Stimulated activated CD4-positive, alpha-beta T cell treated with anti-CD3 and anti-CD28 coated beads, Interleukin-4, amount 100 ng/mL, for 48 hours (primary cell): ENCODE measurements around the gene IL18RAP.

ENCODE experiments used
- DNase-seq, 2 donors: peaks; one replicate each; pipeline ENCODE4 v3.0.0-alpha.2; 2020; ENCODE audit warnings: low read depth in 2 of 2

IL18RAP gene

DNA sequence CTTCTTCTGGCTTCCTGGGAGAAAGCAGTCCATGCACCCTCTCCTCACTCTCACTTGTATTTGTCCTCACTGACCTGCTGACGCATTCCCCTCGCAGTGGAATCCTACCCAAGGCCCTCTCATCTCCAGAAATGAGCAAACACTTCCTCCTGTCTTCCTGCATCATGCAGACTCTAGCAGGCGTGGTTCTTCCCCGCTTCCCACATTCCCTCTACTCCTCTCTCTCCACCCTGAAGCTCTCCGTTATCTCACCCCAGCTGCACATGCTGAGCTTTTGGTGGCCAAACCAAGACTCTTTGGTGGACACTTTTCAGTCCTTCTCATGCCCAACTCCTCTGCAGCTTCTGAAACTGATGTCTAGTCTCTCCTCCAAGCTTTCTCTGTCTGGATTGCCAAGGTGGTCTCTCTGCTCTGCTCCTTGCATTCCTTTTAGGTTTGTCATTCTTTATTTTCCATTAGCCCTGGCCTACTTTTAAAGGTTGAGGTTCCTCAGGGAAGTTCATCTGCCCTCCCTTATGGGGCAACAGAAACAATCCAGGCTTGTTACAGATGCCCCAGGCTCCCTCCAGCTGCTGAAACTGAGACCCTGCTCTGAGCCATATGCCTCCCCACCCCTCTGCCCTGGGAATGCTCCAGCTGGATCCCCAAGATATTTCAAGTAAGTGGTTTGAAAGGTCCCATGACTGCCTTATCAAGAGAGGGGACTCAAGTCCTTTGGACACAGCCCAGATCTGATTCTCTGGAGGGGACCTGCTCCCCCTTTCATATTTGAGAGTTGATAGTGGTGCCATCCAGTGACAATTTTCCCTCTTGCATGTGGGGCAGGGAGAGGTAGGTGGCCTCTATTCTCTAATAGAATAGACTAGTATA is 835 bp upstream of the IL18RAP start:
- DNase-seq: no peak

DNA sequence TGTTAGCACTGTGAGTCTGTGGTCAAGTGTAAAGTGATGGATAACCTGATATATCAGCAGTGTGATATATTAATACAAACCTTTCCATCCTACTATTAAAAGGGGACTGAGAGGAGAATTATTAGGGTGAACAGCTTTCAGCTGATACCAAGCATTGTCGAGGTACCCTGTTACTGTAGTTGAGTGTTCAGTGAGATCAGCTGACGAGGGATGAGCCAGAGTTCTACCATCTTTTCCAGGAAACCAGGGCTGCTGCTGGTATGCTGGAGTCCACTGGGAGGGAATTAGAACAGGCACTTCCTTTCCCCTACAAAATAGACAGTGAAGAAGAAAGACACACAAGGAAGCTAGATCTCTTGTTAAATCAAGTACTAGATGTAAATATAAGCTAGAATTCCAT is 408 bp downstream of the IL18RAP start:
- DNase-seq: no peak

DNA sequence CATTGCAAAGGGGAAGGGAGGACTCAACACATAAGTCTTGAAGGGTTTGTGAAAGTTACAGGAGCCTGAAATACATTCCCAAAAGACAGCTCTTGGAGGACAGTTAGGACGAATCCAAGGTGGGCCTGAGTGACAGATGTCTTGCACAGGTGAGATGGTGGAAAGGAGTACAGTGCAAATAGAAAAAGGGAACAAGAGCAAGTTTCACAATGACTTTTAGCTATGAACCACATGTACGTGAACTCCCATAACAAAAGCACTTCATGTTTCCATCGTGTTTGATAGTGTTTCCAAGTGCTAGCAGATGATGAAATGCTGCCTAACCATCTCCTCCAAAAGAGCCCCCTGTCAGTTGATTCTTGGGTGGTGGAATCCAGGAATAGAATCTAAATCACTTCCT is 1.8 kb downstream of the IL18RAP start:
- DNase-seq: no peak

DNA sequence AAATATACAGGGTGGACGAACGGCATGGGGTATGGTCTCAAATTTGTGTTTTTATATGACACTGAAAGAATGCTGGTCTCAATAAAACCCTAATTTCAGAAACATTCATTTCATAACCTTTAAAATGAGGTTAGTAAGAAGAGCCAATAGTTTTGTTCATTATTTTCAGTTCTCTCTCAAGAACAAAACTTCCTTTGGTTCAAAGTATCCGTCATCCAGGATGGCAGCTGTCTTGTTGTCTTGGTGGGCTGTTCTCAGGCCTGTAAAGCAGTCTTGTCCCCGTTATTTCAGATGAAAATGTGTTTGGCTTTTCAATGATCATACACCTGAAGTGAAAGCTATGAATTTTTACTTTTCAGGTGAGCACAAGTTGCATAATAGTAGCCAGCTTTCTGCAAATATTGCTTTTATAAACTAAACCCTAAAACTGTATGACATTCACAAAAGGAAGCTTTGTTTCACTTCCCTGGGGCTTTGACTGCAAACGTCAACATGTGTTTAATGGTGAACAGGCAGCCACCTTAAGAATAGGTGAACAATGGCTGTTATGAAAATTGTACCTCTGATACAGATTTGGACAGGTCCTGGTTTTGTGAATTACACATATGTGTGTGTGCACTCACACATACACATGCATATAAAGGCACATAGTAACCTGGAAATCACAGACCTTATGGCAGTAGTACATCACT is 2.6 kb downstream of the IL18RAP start:
- no peak for DNase-seq

DNA sequence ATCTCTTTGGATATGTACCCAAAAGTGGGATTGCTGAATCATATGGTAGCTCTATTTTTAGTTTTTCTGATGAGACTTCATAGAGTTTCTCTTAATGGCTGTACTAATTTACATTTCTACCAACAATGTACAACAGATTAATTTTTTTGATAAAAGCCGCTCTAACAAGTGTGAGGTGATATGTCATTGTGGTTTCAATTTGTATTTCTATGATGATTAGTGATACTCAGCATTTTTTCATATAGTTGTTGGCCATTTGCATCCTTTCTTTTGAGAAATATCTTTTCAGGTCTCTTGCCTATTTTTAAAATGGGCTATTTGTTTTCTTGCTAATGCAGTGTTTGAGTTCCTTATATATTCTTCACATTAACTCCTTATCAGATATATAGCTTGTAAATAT is 4.3 kb downstream of the IL18RAP start:
- no peak for DNase-seq

DNA sequence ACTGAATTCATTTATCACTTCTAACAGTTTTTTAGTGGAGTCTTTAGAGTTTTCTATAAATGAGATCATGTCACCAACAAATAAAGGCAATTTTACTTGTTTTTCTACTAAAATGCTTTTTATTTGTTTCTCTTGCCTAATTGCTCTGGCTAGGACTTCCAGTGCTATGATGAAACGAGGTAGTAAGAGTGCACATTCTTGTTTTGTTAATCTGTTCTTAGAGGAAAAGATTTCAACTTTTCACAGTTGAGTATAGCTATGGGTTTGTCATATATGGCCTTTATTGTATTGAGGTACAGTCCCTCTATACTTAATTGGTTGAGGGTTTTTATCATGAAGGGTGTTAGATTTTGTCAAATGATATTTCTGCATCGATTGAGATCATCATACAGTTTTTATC is 5.6 kb downstream of the IL18RAP start:
- DNase-seq: no peak

DNA sequence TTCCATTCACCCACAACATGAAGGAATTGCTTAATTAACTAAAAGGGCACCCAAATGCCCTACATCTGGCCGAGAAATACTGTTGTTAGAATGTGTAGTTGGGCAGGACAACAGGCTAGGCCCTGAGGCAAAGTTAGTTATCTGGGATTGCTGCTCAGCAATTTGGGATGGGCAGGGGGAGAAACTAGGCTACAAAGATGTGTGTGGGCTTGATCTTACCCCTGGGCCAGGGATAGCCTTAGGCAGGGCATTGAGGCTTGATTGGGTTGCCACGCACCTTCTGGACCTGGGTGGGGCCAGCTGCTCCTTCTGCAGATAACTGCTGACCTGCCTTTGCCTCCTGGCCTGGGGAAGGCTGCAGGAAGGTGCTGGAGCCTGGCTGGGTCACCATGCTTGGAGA is 9.4 kb downstream of the IL18RAP start:
- no peak for DNase-seq

DNA sequence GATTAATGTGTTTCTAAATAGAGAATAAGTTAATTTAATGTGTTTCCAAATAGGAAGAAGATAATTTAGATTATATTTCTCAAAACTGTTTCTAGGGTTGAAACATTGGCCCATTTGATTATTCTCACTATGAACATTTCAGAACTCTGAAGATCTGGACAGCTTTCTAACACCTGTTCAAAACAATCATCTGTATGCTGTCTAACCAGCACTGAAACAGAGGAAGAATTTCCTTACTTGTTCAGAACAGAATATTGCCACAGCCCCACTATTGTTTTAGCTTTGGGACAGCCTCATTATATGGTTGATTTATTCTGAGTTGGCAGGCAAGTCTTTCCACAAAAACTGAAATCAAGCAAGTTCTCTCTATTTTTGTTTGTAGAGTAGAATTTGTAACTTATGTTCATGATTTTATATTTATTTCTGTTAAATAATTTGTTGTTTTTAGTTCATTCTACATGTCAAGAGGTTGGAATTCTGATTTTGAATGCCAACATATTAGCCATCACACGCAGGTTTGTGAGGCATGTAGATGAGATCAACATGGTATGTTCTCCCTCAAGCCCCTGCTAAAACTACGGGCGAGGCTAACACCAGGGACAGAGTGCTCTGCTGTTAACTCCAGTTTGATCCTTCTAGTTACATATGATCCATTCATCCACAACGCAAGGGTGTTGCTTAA is 11.2 kb downstream of the IL18RAP start:
- DNase-seq: no peak

DNA sequence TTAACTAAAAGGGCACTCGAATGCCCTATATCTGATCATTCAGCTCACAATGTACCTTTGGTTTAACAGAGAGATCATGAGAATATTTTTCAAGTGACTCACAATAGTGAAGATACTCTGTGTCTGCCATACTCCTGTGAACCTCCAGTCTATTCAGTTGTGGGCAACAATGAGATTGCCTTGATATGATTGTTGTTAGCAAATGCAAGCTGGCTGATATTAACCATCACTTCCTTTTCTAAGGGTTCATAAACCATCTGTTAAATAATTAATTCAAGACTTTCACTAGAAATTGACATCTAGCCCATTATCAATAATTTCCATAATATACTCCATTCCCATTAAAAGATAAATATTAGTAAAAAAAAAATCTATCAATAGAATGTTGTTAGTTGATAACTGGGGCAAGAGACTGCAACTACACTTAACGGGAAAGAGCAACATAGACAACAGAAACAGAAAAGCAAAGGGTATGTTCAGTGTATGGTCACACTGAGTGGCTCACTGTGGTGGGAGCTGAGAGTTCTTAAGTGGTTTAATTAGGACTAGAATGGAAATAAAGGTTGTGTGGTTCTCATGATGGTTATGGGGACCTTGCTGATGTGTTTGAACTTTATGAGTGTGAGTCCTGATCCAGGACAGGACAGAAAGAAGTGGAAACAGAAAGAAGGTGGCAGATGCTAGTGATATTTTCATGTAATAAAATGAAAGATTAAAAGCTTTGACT is 11.9 kb downstream of the IL18RAP start:
- no peak for DNase-seq

DNA sequence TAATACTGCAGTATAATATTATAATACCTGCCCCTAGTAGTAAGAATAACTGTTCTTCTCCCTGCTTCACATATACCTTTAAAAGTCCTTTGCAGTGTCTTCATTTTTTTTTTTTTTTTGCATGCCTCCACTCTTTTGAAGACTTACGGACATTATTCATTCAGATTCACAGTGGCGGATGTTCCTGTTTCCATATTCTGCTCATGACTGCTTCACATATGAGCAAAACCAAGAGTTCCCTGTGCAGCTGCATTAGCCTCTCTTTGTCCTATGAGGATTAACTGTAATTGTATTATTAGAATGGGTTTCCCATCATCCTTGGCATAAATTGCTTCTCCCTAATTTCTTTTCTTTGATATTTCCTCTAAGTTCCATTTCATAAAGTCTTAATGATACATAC is 12.8 kb downstream of the IL18RAP start:
- DNase-seq: no peak

DNA sequence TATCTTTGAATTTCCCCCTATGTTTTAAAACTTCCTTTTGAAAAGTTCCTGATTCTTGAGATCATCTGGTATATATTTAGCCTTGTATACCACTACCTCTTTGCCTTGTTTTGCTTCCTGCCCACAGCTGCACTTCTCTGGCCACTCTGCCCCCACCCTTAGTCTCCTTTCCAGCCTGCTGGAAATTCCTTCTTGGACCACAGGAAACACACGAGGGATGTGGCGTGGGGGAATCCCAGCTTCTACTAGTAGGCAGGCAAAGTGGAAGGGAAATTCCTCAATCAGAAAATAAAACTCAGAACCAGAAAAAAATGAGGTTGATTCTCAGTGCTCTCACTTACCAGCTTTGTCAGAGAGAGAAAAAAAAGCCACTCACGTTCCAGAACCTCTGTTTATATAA is 13.4 kb downstream of the IL18RAP start:
- peak in 1 of 2 donors; percentile 23 for DNase-seq

DNA sequence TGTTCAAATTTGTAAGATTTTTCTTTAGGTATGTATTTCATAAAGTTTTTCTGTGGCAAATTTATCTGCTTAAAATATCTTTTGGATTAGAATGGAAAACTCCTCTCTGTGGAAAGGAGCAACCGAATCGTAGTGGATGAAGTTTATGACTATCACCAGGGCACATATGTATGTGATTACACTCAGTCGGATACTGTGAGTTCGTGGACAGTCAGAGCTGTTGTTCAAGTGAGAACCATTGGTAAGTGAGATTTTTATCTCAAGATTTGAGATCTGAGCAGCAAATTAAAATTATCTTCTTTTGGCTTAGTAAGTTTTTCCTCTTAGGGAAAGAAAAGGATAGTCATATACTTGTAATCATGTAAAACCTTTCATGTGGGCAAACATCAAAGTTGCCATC is 14.2 kb downstream of the IL18RAP start:
- no peak for DNase-seq

DNA sequence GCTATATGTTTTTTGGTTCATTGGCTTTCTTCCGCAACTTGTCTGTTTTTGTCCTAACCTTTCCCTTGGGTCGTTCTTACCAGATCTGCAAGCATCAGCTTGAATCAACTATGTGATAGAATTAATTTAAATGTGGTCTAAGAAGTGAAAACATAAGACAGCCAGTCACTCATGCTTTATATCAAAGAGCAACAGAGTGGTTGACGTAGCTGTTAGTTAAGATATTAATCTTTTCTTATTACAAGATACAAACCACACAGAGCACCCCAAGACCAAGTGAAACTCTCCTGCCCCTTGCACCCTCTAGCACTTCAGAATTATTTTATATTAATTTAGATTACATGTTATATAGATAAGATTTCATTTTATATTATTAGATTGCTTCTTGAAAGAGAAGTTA is 15.2 kb downstream of the IL18RAP start:
- no peak for DNase-seq

DNA sequence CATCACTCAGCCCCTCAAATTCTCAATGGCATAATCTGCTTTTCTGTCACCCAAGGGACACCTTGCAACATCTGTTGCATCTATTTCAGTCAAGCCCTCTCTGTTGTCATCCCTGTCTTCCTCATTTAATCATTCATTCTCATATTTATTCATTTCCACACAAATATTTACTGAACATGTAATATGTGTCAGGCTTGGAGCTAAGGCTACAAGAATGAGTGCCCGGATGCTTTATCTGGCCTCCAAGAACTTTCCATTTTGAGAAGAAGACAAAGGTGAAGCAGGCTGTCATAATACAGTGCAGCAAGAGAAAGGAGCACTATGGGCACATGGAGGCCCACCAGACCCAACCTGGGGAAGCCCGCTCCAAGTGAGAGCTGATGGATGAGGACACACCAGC is 15.6 kb downstream of the IL18RAP start:
- DNase-seq: no peak

DNA sequence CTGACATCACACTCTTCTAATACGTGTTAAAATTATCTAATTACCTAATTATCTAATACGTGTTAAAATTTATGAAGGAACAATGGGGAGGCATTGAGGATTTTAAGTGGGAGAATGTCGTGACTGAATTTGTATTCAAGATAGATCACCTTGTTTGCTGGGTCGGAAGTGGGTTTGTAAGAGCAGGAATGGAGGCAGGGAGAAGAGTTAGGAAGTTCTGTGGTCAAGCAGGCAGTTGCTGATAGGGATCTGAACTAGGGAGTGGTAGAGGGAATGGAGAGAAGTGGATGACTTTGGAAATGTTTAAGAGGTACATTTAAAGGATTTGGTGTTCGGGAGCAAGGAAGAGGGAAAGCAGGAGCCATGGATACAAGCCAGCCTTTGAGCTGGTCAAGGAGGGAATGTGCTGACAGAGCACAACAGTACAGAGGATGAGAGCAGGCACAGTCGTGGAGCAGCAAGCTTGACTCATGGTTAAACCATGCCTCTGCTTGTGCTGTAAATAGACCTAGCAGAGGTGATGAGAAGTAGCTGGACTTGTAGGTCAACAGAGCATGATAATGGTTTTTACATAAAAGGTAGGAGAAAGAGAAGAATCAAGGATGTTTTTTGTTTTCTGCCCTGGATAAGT is 16.2 kb downstream of the IL18RAP start:
- DNase-seq: no peak

DNA sequence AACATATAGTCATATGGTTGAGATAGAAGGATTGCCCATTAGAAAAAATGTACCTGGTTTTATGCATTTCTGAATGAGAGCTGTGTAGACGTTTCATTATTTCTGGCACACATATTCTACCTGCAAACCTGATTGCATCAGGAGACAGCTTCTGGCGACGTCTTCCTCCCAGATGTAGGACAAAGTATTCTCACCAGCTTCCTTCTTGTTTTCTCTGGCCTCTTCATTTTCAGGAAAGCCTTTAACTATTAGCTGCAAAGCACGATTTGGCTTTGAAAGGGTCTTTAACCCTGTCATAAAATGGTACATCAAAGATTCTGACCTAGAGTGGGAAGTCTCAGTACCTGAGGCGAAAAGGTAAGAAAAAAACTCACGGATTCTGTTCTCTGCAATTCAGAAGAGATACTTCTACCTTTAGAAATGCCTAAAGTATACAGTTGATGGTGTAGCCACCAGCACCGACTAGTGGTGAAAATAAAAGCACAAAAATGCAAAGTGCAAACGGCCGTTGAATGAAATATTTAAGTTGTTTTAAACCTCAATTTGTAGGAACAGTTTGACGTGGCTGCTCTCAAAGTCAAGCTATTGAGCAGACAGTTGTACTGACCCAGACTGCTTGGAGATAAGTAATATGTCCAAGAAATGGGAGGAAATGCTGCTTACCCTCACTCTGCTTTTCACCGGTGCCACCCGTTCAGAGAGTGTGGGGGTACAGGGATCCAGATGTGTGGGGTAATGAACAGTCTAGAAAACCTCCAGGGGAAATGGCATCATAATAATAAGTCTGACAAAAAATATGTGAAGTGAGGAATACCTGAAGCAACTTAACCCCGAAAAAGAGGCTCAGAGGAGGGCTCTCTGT is 20.2 kb downstream of the IL18RAP start:
- no peak for DNase-seq

DNA sequence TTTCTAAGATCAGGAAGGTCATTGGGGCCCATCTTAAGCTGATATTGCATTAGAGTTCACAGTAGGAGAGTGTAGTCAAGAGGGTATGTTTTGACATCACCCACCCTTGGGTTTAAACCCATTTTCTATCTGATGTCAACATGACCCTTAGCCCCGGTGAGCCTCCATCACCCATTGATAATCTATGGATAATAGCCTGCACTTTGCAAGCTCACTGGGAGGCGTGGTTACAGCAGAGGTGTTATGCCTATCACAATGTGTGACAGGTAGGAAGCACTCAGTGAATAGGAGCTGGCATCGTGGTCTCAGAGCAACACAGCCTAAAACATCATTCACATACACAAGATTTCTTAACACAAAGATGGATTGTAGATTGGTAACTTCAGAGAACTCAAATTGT is 21.3 kb downstream of the IL18RAP start:
- no peak for DNase-seq

DNA sequence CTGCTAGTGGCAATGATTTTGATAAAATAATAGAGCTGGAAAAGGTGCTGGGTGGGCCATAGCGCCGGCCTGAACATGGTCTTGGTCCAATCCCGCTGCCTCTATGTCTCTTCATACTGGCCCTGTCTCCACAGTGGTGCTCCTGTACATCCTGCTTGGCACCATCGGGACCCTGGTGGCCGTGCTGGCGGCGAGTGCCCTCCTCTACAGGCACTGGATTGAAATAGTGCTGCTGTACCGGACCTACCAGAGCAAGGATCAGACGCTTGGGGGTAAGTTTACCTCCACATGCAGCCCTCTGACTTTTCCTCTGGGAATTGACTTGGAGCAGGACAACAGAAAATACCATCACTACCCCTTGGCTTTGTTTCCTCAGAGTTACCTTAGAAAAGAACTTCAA is 24.0 kb downstream of the IL18RAP start:
- DNase-seq: no peak

DNA sequence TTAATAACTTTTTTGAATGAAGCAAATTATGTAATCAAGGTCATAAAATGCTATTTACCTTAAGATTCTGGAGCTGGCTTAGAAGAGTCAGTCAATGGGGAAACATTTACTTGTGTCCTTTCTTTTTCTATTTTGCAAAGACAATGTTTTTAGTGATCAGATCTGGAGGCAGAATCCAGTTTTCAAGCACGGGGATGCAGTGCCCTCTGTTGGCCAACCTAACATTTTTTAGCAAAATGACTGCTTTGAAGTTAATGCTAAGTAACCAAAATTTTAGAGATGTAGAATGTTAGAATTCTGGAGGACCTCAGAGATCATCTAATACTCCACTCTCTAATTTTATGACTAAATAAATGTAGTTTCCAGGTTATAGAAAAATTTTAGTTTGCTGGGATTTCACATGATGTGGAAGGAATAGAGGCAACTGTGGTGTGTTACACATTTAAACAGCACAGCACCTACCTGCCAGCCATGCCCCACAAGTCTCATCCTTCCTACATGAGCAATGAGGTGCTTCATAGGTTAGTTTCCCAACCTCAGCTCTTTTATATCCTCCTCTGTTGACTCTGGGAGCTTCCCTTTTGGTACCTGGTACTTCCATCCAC is 26.5 kb downstream of the IL18RAP start:
- peak; percentile 61 to 62 for DNase-seq

DNA sequence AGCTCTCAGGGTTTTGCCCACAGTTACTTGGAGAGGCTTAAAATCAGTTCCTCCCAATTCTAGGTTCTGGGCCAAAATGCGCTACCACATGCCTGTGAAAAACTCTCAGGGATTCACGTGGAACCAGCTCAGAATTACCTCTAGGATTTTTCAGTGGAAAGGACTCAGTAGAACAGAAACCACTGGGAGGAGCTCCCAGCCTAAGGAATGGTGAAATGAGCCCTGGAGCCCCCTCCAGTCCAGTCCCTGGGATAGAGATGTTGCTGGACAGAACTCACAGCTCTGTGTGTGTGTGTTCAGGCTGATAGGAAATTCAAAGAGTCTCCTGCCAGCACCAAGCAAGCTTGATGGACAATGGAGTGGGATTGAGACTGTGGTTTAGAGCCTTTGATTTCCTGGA is 29.0 kb downstream of the IL18RAP start:
- DNase-seq: no peak
